Iris pigment epithelial cell (primary cell): ENCODE data around the gene PROK2.

Source experiments
- DNase-seq: peaks from one replicate; pipeline ENCODE4 v3.0.0-alpha.2; 2011; ENCODE audit warnings: low read depth

PROK2 gene, protein sequence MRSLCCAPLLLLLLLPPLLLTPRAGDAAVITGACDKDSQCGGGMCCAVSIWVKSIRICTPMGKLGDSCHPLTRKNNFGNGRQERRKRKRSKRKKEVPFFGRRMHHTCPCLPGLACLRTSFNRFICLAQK

GRCh38 chr3:71784914-71785531 is at the start of gene PROK2:
TSS of gene PROK2 (minus strand) at chr3:71785148. CDS start at chr3:71785052, 96 bp downstream.
- DNase-seq: no peak

DNA sequence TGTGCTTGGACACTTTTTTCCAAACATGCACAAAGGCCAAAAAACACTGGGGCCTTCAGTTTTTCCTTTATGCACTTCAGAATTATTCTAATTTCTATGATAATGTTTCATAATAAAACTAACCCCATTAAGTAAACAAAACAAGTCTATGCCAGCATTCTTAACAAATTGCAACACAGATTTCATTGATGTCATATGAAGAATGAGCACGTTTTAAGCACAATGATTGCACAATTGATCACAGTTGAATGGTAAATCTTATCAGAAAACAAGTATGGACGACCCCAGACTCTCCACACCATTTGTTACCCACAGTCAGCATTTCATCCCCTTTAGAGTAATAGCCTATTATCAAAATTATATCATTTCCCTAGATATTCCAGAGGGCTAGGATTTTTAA is 46.7 kb upstream of the PROK2 start:
- DNase-seq: peak; percentile 31

DNA sequence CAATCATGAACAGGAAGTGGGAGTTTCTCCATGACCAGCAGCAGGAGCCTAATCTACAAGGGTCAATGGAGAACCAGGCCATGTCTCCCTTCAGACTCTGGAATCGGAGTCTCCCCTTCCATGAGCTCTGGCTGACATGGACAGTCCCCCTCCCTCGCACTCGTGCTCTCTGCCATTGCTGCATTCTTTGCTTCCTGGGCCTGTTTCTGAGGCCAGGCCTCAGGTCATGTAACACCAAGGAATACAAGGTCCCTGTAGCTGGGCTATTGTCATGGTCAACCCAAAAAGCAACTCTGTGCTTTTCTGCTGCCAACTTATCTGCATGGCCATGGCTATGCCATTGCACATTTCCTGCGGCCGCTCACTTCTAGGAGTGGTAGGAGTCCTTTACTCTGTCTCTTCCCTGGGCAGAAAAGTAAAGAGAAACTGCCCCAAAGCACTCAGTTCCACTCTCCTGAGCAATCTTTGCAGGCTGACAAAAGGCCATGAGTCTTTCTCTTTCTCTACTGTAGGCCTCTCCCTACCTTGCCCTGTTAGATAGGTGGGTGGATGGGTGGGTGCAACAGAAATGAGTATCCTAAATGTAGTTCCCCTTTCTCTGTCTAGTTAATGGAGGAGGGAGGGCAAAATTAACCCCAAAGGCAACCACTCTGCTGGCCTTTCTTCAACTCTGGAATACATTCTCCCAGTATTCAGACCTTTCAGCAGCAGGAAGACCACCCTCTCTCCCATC is 40.8 kb upstream of the PROK2 start:
- DNase-seq: no peak

GRCh38 chr3:71821116-71821515 is 36.2 kb upstream of the PROK2 start:
- no peak for DNase-seq

DNA sequence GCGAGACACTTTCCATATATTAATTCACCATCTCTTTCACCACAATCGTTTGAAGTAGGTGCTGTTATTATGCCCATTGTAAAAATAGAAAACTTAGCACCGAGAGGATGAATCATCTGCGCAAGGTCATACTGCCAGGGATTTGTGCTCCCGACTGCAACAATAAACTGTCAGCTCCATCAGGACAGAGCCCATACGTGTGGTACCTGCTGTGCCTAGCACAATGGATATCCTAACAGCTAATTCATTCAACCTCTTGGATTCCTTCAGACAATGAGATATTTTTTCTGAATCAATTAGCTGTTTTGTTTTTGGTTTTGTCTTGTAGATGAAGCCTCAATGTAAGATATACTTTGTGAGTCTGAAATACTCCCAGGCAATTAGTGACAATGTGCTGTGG is 32.3 kb upstream of the PROK2 start:
- no peak for DNase-seq

DNA sequence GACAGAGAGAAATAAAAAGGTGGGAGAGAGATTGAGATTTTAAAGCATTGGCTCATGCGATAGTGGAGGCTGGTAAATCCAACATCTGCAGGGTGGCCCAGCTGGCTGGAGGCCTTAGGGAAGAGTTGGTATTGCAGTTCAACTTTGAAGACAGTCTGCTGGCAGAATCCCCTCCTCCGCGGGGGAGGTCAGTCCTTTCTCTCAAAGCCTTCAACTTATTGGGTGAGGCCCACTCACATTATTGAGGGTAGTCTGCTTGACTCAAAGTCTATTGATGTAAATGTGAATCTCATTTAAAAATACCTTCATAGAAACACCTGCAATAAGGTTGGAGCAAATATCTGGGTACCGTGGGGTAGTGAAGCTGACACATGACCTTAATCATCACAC is 31.8 kb upstream of the PROK2 start:
- DNase-seq: no peak

DNA sequence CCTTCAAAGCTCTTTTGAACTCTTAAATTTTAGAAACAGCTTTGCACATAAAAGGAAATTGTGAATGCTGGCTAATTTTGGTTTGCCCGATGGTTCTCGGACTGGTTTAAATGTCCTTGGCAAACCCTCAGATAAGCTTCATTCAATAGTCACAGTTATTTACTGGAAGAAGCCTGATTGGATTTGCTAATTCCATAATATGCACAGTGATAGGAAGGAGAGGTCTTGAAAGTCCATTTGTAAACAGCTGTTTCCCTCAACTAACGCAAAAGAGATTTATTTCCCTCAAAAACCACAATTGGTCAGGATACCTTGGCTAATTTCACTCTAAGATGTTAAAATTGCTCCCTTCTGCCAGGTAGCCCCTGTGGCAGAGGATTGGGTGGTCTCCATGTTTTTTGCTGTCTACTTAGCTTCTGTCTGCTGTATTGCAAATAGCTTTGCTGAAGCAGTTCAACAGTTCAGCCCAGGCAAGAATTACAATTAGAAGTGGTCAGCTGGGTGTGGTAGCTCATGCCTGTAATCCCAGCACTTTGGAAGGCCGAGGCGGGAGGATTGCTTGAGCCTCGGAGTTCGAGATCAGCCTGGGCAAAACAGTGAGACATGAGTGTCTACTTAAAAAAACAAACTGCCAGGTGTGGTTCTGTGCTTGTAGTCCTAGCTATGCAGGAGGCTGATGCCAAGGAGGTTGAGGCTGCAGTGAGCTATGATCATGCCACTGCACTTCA is 30.6 kb upstream of the PROK2 start:
- no peak for DNase-seq

DNA sequence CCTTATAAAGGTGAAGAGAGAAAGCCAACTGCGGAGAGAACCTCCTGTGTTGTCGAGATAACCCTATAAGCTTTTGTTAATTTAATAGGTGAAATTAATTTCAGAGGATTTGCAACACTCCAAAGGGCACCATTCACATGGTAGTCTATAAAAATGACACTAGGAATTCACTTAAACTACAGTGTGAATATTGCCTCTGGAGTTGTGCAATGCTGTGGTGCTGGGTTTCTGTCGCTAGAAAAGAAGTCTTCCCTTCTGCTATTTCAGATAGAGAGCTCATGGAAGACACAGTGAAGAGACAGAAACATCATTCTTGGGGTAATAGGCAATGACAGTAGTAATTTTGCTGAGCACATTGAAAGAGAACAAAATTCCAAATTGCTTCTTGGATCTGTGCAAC is 28.8 kb upstream of the PROK2 start:
- no peak for DNase-seq

DNA sequence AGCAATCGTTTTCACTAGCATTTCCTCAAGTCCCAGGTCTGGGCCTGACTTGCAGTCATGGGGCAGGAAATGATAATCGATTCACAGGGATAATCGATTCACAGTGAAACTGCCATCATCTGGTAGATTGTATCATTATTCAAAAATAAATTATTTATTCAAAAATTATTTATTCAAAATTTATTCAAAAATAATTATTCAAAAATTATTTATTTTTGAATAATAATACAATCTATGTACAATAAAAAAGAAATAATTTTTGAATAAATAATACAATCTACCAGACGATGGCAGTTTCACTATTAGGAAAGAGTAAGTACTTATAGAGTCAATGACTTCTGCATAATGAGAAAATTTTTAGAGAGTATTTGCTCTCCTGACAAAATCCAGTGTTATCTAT is 28.1 kb upstream of the PROK2 start:
- DNase-seq: no peak

- DNase-seq: no peak
Measured at GRCh38 chr3:71810056-71810455, 25.1 kb upstream of the PROK2 start.

DNA sequence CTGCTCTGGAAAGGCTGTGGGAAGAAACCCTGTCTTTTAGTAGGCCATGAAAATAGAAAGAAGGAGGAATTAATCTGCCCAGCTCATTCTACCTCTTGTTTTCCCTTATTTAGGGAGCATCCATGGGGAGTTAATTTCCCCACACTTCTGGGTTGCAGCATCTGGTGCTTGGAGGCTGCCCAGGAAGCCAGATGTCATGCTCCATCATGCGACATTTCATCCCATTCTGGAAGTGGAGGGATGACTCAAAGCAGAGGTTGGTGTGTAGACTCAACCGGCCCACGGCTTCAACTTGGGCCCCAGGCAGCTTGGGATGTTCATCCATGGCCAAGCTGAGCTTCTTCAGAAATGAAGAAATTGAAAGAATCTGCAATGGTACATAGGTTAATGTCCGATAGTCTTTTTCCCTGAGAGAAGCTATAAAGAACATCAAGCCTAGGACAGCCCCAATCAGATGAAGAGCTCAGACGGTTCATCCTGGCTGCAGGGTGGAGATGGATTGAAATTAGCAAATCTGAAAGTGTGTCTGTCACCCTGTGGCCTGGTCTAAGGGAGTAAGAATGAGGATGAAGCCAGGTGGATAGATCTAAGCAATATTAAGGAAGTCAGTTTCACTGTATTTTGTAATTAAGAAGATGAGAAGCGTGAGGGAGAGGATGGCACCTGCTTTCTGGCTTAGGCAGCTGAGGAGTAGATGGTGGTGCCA is 24.5 kb upstream of the PROK2 start:
- no peak for DNase-seq

GRCh38 chr3:71806736-71807135 is 21.8 kb upstream of the PROK2 start:
- DNase-seq: no peak

DNA sequence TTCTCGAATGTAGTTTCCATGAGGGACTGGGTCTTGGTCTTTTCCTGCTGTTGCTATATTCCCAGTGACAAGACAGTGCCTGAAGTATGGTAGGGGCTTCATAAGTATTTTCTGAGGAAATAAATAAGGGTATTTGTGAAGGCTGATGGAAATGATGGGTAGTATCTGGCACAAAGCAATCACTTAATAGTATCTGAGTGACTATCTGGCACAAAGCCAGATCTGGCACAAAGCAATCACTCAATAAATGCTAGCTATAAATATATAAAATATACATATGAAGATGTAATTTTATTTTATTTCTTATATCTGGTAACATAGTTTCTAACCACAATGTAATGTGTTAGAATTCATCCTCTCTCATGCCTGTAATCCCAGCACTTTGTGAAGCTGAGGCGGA is 20.7 kb upstream of the PROK2 start:
- DNase-seq: no peak

GRCh38 chr3:71805199-71805598 is 20.3 kb upstream of the PROK2 start:
- DNase-seq: no peak

- no peak for DNase-seq
Measured at GRCh38 chr3:71803248-71803647, 18.3 kb upstream of the PROK2 start.

GRCh38 chr3:71801986-71802385 is 17.0 kb upstream of the PROK2 start:
- DNase-seq: no peak

DNA sequence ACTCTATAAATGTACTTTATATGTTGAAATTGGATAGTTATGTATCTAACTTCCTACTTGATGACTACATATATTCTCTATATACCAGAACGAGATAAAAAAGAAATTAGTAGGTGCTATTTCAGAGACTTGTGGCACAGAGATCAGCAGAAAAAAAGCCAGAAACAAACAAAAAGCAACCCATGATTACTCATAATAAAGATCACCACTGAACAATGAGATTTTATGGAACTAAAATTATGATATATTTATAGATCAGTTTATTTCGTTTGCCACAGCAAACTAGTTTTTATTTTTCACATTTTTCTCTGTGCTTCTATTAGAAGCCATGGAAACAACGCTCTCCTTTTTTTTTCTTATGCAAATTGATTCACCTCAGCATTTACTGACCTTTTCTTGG is 15.1 kb upstream of the PROK2 start:
- DNase-seq: no peak

GRCh38 chr3:71797455-71797854 is 12.5 kb upstream of the PROK2 start:
- DNase-seq: no peak

- DNase-seq: no peak
Measured at GRCh38 chr3:71796290-71796689, 11.3 kb upstream of the PROK2 start.

DNA sequence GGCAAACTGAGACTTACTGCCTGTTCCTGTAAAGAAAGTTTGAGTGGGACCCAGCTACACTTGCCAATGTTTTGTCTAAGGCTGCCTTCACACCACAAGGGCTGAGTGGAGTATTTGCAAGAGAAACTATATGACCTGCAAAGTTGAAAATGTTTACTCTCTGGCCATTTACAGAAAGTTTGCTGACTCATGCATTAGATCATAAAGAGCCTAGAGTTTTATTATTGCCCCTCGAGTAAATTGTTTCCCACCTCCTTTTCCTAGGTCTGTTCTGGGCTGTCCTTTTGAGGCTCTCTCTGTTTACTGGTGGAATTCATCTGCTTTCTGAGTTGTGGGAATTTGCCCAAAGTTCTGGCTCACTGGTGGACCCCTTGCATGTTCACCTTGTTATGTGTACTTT is 6.7 kb upstream of the PROK2 start:
- DNase-seq: peak; percentile 10

DNA sequence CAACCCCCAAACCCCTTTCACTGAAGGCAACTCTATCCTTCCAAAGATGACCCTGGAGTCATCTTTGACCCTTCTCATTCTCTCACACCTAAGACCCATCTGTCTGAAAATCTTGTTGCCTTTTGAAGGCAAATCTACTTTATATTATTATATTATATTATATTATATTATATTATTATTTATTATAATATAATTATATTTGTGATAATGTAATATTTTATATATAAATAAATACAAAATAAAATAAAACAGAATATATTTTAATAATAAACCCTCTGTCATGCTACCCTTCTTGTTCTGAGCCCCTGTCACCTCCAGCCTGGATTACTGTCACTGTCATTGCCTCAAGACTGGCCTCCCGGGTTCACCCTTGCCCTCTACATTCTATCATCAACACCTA is 5.0 kb upstream of the PROK2 start:
- no peak for DNase-seq

DNA sequence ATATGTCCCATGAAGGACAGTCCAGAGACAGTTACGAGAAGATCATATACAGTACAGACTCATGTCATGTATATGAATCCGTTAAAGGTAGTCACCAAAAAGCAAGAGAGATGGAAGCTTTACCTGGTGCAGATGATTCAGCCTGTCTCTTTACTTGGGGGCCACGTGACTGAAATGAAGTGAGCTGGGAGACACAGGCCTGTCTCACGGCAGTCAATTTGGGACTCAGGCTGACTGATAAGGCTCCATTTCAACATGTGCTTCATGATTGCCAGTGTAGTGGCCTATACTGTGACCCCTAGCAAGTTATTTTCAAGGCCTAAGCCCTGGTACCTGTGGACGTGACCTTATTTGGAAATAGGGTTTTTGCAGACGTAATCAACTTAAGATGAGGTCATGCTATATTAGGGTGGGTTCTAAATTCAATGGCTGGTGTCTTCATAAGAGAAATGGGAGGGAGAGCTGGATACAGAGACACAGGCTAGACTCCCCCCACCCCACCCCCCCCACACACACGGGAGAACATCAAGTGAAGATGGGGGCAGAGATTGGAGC is 3.0 kb upstream of the PROK2 start:
- no peak for DNase-seq
